Measurements from ENCODE around the gene LSAMP. TPM values are rescaled to one million over a fixed set of nuclear protein-coding genes. Genes with fewer than 3 reads are reported as not detected.

The LSAMP gene
- total and polyA plus RNA-seq, 2 of the 8 experiments (the other 6 are each of a cell fraction or from before 2014, with no cell fraction given), result 1.8 to 5.7 TPM

- TF ChIP-seq ATF3 (IDR thresholded peaks at IDR 0.05; ENCODE audit: insufficient read depth, low read depth, low read length), result no peak
Observed at GRCh38 chr3:115968871-115969270, 476.4 kb downstream of the LSAMP start (continued).

Measured in H1 (cell line).